ENCODE measurements around the gene SMCR8. TPM values are rescaled to one million over a fixed set of nuclear protein-coding genes. Genes with fewer than 3 reads are reported as not detected.

Gene SMCR8
- polyA plus RNA-seq, 1 experiment: 9.2 TPM

- POLR2A ChIA-PET: no interaction called here
- no peaks in the 10 kb centered on the region for H3K27me3 ChIP-seq (ENCODE audit: control insufficient read depth, insufficient read depth, low read length)
- no peak overlapping the region for H3K4me3 ChIP-seq (ENCODE audit: low read depth, low read length)
- CTCF ChIA-PET: interaction anchor here (1.7 kb wide), 1 partner anchor 9 kb away, joined by 4 read pairs; no protein-coding TSS in a partner anchor
- DNase-seq (ENCODE audit: low read depth): no peak
- H3K36me3 ChIP-seq (ENCODE audit: control insufficient read depth, insufficient read depth, low read length): peaks cover 28% of the 10 kb centered on the region
- TF ChIP-seq CTCF (IDR thresholded peaks at IDR 0.05; ENCODE audit: insufficient read depth, low read depth, low read length): no peak
These were observed 8.5 kb downstream of the SMCR8 start for GRCh38 chr17:18323507-18324139.

GRCh38 chr17:18324140-18325050, 9.3 kb downstream of the SMCR8 start:
- no peak for TF ChIP-seq CTCF (IDR thresholded peaks at IDR 0.05; ENCODE audit: insufficient read depth, low read depth, low read length)
- peaks cover 29% of the 10 kb centered on the region for H3K36me3 ChIP-seq (ENCODE audit: control insufficient read depth, insufficient read depth, low read length)
- H3K4me3 ChIP-seq (ENCODE audit: low read depth, low read length): no peak overlapping the region
- ChIA-PET CTCF (no interaction called here), POLR2A (no interaction called here)
- H3K27me3 ChIP-seq (ENCODE audit: control insufficient read depth, insufficient read depth, low read length): no peaks in the 10 kb centered on the region
- no peak for DNase-seq (ENCODE audit: low read depth)

DNA sequence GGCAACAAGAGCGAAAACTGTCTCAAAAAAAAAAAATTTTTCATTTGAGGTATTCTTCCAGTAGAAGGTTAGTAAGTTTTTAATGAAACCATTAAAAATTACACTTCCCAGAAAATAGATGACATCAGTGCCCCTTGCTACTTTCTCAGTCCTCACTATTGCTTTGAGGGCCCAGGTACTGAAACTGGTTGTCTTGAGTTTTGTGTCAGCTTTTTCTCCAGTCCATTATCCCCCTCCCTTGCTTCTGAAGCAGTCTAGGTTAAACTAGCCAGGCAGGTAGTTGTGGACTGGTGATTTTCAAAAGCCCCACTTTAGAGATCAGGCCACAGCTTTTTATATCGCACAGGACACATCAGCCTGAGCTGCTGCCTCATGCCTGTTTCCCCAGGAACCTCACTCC, 10.9 kb downstream of the SMCR8 start:
- TF ChIP-seq CTCF (IDR thresholded peaks at IDR 0.05; ENCODE audit: insufficient read depth, low read depth, low read length): no peak
- POLR2A ChIA-PET: no interaction called here
- CTCF ChIA-PET: no interaction called here
- Histone ChIP-seq H3K27me3 (ENCODE audit: control insufficient read depth, insufficient read depth, low read length) (no peaks in the 10 kb centered on the region), H3K36me3 (ENCODE audit: control insufficient read depth, insufficient read depth, low read length) (peaks cover 29% of the 10 kb centered on the region), H3K4me3 (ENCODE audit: low read depth, low read length) (no peak overlapping the region)
- no peak for DNase-seq (ENCODE audit: low read depth)

GRCh38 chr17:18326572-18326971, 11.5 kb downstream of the SMCR8 start:
- CTCF ChIA-PET: interaction anchor here (1.4 kb wide), 1 partner anchor 12 kb away, joined by 3 read pairs; the partner anchor contains the start of genes SMCR8 and TOP3A
- peaks cover 29% of the 10 kb centered on the region for H3K36me3 ChIP-seq (ENCODE audit: control insufficient read depth, insufficient read depth, low read length)
- DNase-seq (ENCODE audit: low read depth): no peak
- POLR2A ChIA-PET: no interaction called here
- TF ChIP-seq CTCF (IDR thresholded peaks at IDR 0.05; ENCODE audit: insufficient read depth, low read depth, low read length): no peak
- no peak overlapping the region for H3K4me3 ChIP-seq (ENCODE audit: low read depth, low read length)
- no peaks in the 10 kb centered on the region for H3K27me3 ChIP-seq (ENCODE audit: control insufficient read depth, insufficient read depth, low read length)

GRCh38 chr17:18327093-18327492, 12.0 kb downstream of the SMCR8 start:
- no peak for DNase-seq (ENCODE audit: low read depth)
- POLR2A ChIA-PET: no interaction called here
- Histone ChIP-seq H3K27me3 (ENCODE audit: control insufficient read depth, insufficient read depth, low read length) (no peaks in the 10 kb centered on the region), H3K36me3 (ENCODE audit: control insufficient read depth, insufficient read depth, low read length) (peaks cover 29% of the 10 kb centered on the region), H3K4me3 (ENCODE audit: low read depth, low read length) (no peak overlapping the region)
- CTCF ChIA-PET: interaction anchor here (1.4 to 1.5 kb wide), 2 partner anchors 10 to 12 kb away, joined by 3 to 7 read pairs; partner anchors contain the start of genes SMCR8 and TOP3A
- no peak for TF ChIP-seq CTCF (IDR thresholded peaks at IDR 0.05; ENCODE audit: insufficient read depth, low read depth, low read length)
